GM12801 (cell line): ENCODE measurements around the gene HPCAL1.

Experiments used
- CTCF ChIP-seq: IDR thresholded peaks from one replicate; pipeline ENCODE4 v1.5.1; 2011; ENCODE audit warnings: control low read depth; ENCODE audit not compliant: insufficient read length; ENCODE audit errors: extremely low read depth

Gene HPCAL1

GRCh38 chr2:10378189-10378588 is 75.5 kb downstream of the HPCAL1 start:
- no peak for TF ChIP-seq CTCF

- no peak for TF ChIP-seq CTCF
Observed at GRCh38 chr2:10380048-10380926, 77.6 kb downstream of the HPCAL1 start.

GRCh38 chr2:10381997-10382353 is 79.3 kb downstream of the HPCAL1 start:
- TF ChIP-seq CTCF = no peak

GRCh38 chr2:10382354-10383061 is 79.8 kb downstream of the HPCAL1 start:
- no peak for TF ChIP-seq CTCF

- TF ChIP-seq CTCF = no peak
Observed at GRCh38 chr2:10383960-10384734, 81.4 kb downstream of the HPCAL1 start.

GRCh38 chr2:10385501-10385900 is 82.8 kb downstream of the HPCAL1 start:
- no peak for TF ChIP-seq CTCF
